SH-SY5Y (cell line): Measurements from ENCODE around the gene CROCC.

Experiments
- GATA2 ChIP-seq: IDR thresholded peaks from 2 replicates; pipeline ENCODE4 v1.6.1; 2011; ENCODE audit warnings: mild to moderate bottlenecking, low read depth, low read length
- GATA3 ChIP-seq: IDR thresholded peaks from 2 replicates; pipeline ENCODE4 v1.6.1; 2011; ENCODE audit warnings: low read depth, mild to moderate bottlenecking, low read length, moderate library complexity

- no peak for TF ChIP-seq GATA3
- TF ChIP-seq GATA2: no peak
Observed at GRCh38 chr1:17007121-17007520, 85.4 kb downstream of the CROCC start.
